Prostate gland (tissue), 2 donors: ENCODE measurements around the gene KCNJ6. TPM values are rescaled to one million over a fixed set of nuclear protein-coding genes. Genes with fewer than 3 reads are reported as not detected.

Experiments
- DNase-seq: peaks from one replicate; pipeline ENCODE4 v3.0.0-alpha.2; 2019; ENCODE audit warnings: low spot score
- H3K27ac ChIP-seq, 2 donors: fragments of 200-600 bp; sonication (generic); 2 replicates each; pipeline ENCODE4 v1.5.1; 2017 to 2019
- H3K27me3 ChIP-seq: fragments of 200-600 bp; sonication (generic); replicated peaks from 2 replicates; pipeline ENCODE4 v1.5.1; 2019; ENCODE audit not compliant: insufficient read depth
- H3K36me3 ChIP-seq, 2 donors: fragments of 200-600 bp; sonication (generic); 1 replicate in 1 of 2; 2 replicates in 1 of 2; pipeline versions ENCODE4 v1.5.1 to v1.8.1; 2017 to 2019
- H3K4me1 ChIP-seq: fragments of 200-600 bp; sonication (generic); replicated peaks from 2 replicates; pipeline ENCODE4 v1.5.1; 2019
- H3K4me3 ChIP-seq, 2 donors: fragments of 200-600 bp; sonication (generic); 2 replicates each; pipeline ENCODE4 v1.5.1; 2017 to 2019
- H3K9me3 ChIP-seq: fragments of 200-600 bp; sonication (generic); 2 replicates; pipeline ENCODE4 v1.5.1; 2017
- POLR2A ChIP-seq: fragments of 450-650 bp; IDR thresholded peaks from one replicate; pipeline ENCODE4 v1.6.1; 2016; ENCODE audit warnings: antibody characterized with exemption, mild to moderate bottlenecking
- POLR2AphosphoS5 ChIP-seq: sonication (generic); formaldehyde crosslinking; IDR thresholded peaks from one replicate; pipeline ENCODE4 v1.6.1; 2017; ENCODE audit warnings: antibody characterized with exemption
- WGBS: methylation state at CpG from one replicate; pipeline ENCODE4 v1.1.5; 2018; 5-methylcytosine and 5-hydroxymethylcytosine counted together
- intact Hi-C: fragments of 100-400 bp; cut with DNase I; formaldehyde crosslinking; loops from one replicate; pipeline ENCODE4 v1.14.2; 2022
- total RNA-seq, 2 donors: library from RNA; depleted of rRNA; stranded (reverse); fragments of >200 nt; gene quantifications; one replicate each; pipeline ENCODE4 v1.1.0, GENCODE V29; 2016
- TF ChIP-seq, protein P1 (sequence below), 4 experiments: fragments of 200-600 bp in 2 of 4; fragments of 450-650 bp in 2 of 4; sonication (generic) in 2 of 4; IDR thresholded peaks; 1 replicate in 3 of 4; 2 replicates in 1 of 4; pipeline ENCODE4 v1.5.1; 2016 to 2019; ENCODE audit warnings: antibody characterized with exemption in 4 of 4, mild to moderate bottlenecking in 2 of 4, moderate library complexity in 2 of 4

The KCNJ6 gene
- total RNA-seq, 2 donors from 2014 or later, result 0.23 to 0.36 TPM

DNA sequence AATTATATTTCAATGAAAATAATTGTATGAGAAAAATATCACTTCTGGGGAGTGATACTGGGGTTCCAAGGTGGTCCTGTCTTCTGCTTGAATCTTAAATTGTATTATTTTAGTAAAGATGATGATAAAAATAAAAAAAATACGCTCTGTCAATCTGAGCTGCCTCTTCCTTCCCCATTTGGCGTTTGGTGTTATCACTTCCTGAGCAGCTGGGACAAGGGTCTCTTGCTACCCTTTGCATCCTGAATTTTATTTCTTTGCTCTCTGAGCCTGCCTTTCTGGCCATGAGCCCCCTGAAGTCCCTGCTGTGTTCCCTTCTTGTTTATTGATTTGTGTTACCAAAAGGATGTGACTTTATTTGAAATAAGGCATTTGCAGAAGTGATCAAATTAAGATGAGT is 111.0 kb downstream of the KCNJ6 start:
- WGBS, result 63% methylated on average over 2 of the region's 2 CpGs
- DNase-seq, result no peak
- Histone ChIP-seq H3K4me1 (no peaks in the 10 kb centered on the region), H3K27me3 (no peaks in the 10 kb centered on the region), H3K36me3 (no peaks in the 10 kb centered on the region), H3K27ac (no peak overlapping the region), H3K9me3 (no peaks in the 10 kb centered on the region), H3K4me3 (no peak overlapping the region)
- intact Hi-C loops, result no loop called here
- TF ChIP-seq, protein P1, sequence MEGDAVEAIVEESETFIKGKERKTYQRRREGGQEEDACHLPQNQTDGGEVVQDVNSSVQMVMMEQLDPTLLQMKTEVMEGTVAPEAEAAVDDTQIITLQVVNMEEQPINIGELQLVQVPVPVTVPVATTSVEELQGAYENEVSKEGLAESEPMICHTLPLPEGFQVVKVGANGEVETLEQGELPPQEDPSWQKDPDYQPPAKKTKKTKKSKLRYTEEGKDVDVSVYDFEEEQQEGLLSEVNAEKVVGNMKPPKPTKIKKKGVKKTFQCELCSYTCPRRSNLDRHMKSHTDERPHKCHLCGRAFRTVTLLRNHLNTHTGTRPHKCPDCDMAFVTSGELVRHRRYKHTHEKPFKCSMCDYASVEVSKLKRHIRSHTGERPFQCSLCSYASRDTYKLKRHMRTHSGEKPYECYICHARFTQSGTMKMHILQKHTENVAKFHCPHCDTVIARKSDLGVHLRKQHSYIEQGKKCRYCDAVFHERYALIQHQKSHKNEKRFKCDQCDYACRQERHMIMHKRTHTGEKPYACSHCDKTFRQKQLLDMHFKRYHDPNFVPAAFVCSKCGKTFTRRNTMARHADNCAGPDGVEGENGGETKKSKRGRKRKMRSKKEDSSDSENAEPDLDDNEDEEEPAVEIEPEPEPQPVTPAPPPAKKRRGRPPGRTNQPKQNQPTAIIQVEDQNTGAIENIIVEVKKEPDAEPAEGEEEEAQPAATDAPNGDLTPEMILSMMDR (IDR thresholded peaks at IDR 0.05), result no peak
- TF ChIP-seq POLR2AphosphoS5, result no peak

GRCh38 chr21:37804001-37804400 is 112.3 kb downstream of the KCNJ6 start:
- WGBS, result 82% methylated on average over 1 of the region's 1 CpG

GRCh38 chr21:37803101-37803651 is 113.1 kb downstream of the KCNJ6 start:
- TF ChIP-seq, protein P1 (IDR thresholded peaks at IDR 0.05), result no peak
- TF ChIP-seq POLR2AphosphoS5 (no peak), POLR2A (no peak)
- no peak overlapping the region for H3K27ac ChIP-seq
- no peak overlapping the region for H3K4me3 ChIP-seq
- H3K27me3 ChIP-seq, result no peaks in the 10 kb centered on the region
- no peaks in the 10 kb centered on the region for H3K36me3 ChIP-seq
- WGBS, result 90% methylated on average over 8 of the region's 8 CpGs
- no peaks in the 10 kb centered on the region for H3K4me1 ChIP-seq
- intact Hi-C loops, result no loop called here
- DNase-seq, result no peak
- H3K9me3 ChIP-seq, result no peaks in the 10 kb centered on the region

More at GRCh38 chr21:37804001-37804400, 112.3 kb downstream of the KCNJ6 start:
- intact Hi-C loops, result no loop called here
- H3K27me3 ChIP-seq, result no peaks in the 10 kb centered on the region
- H3K9me3 ChIP-seq, result no peaks in the 10 kb centered on the region
- no peaks in the 10 kb centered on the region for H3K36me3 ChIP-seq
- no peaks in the 10 kb centered on the region for H3K4me1 ChIP-seq
- no peak for DNase-seq
- no peak for TF ChIP-seq POLR2A
- TF ChIP-seq POLR2AphosphoS5, result no peak
- TF ChIP-seq, protein P1 (IDR thresholded peaks at IDR 0.05), result no peak
- H3K4me3 ChIP-seq, result no peak overlapping the region
- H3K27ac ChIP-seq, result no peak overlapping the region

DNA sequence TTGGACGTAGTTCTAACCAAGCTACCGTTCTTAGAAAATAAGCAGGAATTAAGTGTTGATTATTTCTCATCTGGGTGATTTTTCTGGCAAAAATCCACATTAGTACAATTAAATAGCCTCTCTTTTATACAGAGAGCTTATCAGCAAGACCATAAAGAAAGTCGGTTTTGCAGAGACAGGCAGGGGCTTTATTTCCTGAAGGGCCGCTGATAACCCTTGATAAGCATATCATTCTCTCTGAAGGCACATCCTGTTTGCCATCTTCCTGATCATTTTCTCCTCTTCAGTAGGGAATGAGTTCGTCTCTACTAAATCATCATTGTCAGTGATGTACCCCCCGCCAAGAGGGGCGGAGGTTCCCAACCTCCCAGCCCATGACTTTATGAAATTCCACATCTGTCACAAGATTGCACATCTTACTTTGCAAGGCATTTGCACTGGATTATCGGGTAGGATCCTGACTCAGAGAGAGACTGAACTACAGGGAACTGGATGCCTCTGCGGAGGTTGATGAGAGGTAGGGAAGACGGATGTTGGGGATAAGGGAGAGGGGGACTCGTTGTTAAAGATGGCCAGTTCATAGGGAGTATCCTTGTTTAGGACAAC is 115.7 kb downstream of the KCNJ6 start:
- Histone ChIP-seq H3K36me3 (no peaks in the 10 kb centered on the region), H3K9me3 (no peaks in the 10 kb centered on the region), H3K27me3 (no peaks in the 10 kb centered on the region), H3K4me3 (no peak overlapping the region), H3K27ac (no peak overlapping the region), H3K4me1 (no peaks in the 10 kb centered on the region)
- TF ChIP-seq POLR2AphosphoS5, result no peak
- TF ChIP-seq, protein P1 (IDR thresholded peaks at IDR 0.05), result no peak
- no peak for TF ChIP-seq POLR2A
- intact Hi-C loops, result no loop called here
- WGBS, result 61% methylated on average over 11 of the region's 11 CpGs
- no peak for DNase-seq

DNA sequence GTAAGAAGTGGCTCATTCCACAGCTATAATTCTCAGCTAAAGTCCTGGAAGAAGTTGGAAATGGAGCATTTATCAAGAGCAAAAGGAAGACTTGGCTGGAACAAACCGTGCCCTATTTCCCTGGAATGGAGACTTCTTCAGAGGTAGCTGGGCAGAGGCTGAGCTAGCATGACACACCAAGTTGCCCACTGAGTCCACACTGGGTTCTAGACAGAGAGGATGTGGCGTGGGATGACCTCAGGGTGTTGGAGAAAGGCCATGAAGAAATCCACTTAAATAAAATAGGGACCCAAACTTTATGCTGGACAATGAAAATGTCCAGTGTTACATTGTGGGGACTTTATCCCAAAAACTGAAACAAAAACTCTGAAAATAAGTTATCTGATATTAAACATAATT is 116.2 kb downstream of the KCNJ6 start:
- no peaks in the 10 kb centered on the region for H3K36me3 ChIP-seq
- no peak overlapping the region for H3K4me3 ChIP-seq
- WGBS, result 68% methylated on average over 2 of the region's 2 CpGs
- no peak overlapping the region for H3K27ac ChIP-seq
- no peak for DNase-seq
- H3K4me1 ChIP-seq, result no peaks in the 10 kb centered on the region
- intact Hi-C loops, result no loop called here
- H3K27me3 ChIP-seq, result no peaks in the 10 kb centered on the region
- no peak for TF ChIP-seq POLR2A
- no peak for TF ChIP-seq POLR2AphosphoS5
- TF ChIP-seq, protein P1 (IDR thresholded peaks at IDR 0.05), result no peak
- H3K9me3 ChIP-seq, result no peaks in the 10 kb centered on the region
